Fibroblast of villous mesenchyme (primary cell): ENCODE measurements around the gene ZNF778. TPM values are rescaled to one million over a fixed set of nuclear protein-coding genes. Genes with fewer than 3 reads are reported as not detected.
"Not testable (repeated sequence)": the region's sequence is repeated elsewhere in the genome, so short reads cannot be mapped to it uniquely, and the experiment has no call there.

Source experiments
- DNase-seq: peaks from one replicate; pipeline ENCODE4 v3.0.0-alpha.2; 2010; ENCODE audit warnings: low read depth
- H3K4me3 ChIP-seq: 2 replicates; pipeline ENCODE4 v1.5.1; 2011; ENCODE audit warnings: low read depth, mild to moderate bottlenecking, low read length
- CTCF ChIP-seq: IDR thresholded peaks from 2 replicates; pipeline ENCODE4 v1.5.1; 2012; ENCODE audit warnings: low read depth, mild to moderate bottlenecking, low read length; ENCODE audit not compliant: insufficient read depth
- total RNA-seq: library from RNA; depleted of rRNA; stranded (reverse); fragments of >200 nt; gene quantifications from 2 replicates; pipeline ENCODE4 v1.2.3, GENCODE V29; 2012

The ZNF778 gene
- total RNA-seq, 1 donor = 16.4 TPM

GRCh38 chr16:89244754-89245153, 27.3 kb downstream of the ZNF778 start:
- no peak for TF ChIP-seq CTCF
- H3K4me3 ChIP-seq = no peak overlapping the region
- no peak for DNase-seq

- peak overlapping the region; percentile 53 for H3K4me3 ChIP-seq
- TF ChIP-seq CTCF = no peak
Measured at GRCh38 chr16:89246383-89246902, 28.9 kb downstream of the ZNF778 start.

GRCh38 chr16:89246903-89247733, 29.6 kb downstream of the ZNF778 start:
- no peak for TF ChIP-seq CTCF
- peak; percentile 88 for DNase-seq
- H3K4me3 ChIP-seq = peak overlapping the region; percentile 53

More at GRCh38 chr16:89246383-89246902, 28.9 kb downstream of the ZNF778 start:
- DNase-seq = no peak

- not testable (repeated sequence) for DNase-seq
- peak overlapping the region; percentile 50 for H3K4me3 ChIP-seq
Measured at GRCh38 chr16:89247734-89248075, 30.2 kb downstream of the ZNF778 start.

GRCh38 chr16:89248196-89248982, 30.9 kb downstream of the ZNF778 start:
- DNase-seq = no peak
- H3K4me3 ChIP-seq = peak overlapping the region; percentile 50
- TF ChIP-seq CTCF = no peak

GRCh38 chr16:89253548-89254287, 36.2 kb downstream of the ZNF778 start:
- no peak overlapping the region for H3K4me3 ChIP-seq
- DNase-seq = no peak
- TF ChIP-seq CTCF = no peak

- TF ChIP-seq CTCF = no peak
- peak overlapping the region; percentile 52 for H3K4me3 ChIP-seq
- peak; percentile 44 for DNase-seq
Measured at GRCh38 chr16:89256651-89257254, 39.2 kb downstream of the ZNF778 start.
